Stimulated activated CD8-positive, alpha-beta memory T cell treated with anti-CD3 and anti-CD28 coated beads, Interleukin-15, amount 100 ng/mL, for 4 hours (primary cell): ENCODE measurements around the gene G0S2.
"Not testable (repeated sequence)": the region's sequence is repeated elsewhere in the genome, so short reads cannot be mapped to it uniquely, and the experiment has no call there.

Experiments used
- DNase-seq, 2 donors: peaks; one replicate each; pipeline ENCODE4 v3.0.0-alpha.2; 2020; ENCODE audit warnings: low read depth in 2 of 2

The G0S2 gene

DNA sequence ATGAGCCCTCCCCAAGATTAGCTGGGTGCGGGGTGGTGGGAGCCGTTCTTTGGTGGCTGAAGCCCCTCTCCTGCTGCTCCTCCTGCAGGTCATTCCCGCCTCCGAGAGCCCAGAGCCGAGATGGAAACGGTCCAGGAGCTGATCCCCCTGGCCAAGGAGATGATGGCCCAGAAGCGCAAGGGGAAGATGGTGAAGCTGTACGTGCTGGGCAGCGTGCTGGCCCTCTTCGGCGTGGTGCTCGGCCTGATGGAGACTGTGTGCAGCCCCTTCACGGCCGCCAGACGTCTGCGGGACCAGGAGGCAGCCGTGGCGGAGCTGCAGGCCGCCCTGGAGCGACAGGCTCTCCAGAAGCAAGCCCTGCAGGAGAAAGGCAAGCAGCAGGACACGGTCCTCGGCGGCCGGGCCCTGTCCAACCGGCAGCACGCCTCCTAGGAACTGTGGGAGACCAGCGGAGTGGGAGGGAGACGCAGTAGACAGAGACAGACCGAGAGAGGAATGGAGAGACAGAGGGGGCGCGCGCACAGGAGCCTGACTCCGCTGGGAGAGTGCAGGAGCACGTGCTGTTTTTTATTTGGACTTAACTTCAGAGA is 448 bp downstream of the G0S2 start:
- DNase-seq = no peak

DNA sequence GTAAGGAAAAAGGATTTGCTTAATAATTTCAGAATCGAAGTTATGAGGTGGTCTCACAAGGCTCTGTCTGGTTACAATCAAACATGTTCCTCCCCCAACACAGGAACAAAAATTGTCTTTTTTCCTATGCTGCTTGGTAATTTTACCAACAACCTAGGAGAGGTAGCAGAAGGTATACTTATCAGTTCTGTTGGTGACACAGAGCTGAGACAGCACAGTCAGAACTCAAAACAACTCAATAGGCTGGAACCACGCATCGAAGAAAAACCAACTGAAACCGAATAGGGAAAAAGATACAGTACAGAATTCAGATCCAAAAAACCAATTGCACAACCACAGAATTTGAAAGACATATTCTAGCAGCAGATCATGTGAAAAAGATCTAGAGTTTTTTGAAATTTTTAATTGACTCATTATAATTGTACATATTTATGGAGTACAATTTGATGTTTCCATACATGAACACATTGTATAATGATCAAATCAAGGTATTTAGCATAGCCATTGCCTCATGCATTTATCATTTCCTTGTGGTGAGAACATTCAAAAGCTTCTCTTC is 3.8 kb downstream of the G0S2 start:
- no peak for DNase-seq

DNA sequence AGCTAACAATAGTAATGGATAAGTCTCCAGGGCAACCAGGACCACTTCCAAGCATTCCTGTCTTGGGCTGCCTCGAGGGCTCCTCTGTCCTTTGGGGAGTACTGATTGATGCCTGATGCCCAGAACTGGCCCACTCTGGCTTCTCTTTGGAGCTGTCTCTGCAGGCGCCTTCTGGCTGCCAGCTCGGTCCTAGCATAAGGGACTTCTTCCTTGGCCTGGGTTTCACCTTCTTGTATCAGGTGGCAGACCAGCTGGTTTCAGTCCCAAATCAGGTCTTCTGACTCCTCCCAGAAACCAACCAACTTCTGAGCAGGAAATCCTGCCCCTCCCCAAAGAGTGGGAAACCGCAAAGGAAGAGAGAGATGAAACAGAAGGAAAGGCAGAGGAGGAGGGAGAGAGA is 10.6 kb downstream of the G0S2 start:
- DNase-seq = no peak

DNA sequence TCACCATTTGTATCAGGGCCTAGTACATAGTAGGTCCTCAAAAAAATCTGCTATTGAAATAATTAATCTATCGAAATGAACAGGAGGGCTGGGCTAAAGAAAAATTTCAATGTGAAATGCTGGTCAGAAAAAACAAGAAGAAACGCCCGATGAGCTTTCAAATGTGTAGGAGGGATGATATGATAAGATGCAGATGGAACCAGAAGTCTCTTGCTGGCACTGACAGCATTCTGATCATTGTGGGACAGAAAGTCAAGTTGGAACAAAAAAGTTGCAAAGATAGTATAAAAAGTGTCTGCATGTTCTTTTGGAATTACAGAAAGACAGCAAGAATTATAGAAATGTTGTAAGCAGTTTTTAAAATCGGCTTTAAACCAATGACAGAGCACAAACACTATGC is 11.1 kb downstream of the G0S2 start:
- no peak for DNase-seq

DNA sequence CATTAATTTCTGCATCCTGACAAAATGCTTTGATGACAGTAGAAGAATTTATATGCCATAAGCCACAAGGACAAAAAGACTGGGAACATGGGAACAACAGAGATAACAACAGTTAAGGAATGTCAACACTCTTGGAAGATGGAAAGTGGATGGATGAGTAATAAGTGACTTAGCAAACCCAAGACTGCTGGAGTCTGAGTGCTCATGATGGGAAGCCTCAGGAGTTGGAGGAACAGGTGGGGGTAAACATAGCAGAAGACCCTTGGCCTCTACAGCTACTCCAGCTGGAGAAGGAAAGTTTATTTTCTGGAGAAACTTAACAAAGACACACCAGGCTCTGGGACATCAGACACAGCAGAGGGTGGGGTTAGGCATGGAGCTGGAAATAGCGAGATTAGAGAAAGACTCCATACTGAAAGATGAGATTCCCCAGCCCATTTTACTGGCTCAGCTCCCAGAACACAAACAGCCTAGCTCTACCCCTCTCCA is 13.6 kb downstream of the G0S2 start:
- DNase-seq = no peak

DNA sequence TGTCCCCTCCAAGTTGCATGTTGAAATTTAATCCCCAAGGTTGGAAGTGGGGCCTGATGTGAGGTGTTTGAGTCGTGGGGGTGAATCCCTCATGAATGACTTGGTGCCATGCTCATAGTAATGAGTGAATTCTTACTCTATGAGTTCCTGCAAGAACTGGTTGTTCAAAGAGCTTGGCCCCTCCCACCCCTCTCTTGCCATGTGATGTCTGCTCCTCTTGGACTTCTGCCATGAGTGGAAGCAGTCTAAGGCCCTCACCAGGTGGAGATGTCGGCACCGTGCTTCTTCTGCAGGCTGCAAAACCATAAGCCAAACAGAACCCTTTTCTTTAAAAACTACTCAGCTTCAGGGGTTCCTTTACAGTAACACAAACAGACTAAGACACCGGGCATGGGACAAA is 14.3 kb downstream of the G0S2 start:
- DNase-seq = no peak

DNA sequence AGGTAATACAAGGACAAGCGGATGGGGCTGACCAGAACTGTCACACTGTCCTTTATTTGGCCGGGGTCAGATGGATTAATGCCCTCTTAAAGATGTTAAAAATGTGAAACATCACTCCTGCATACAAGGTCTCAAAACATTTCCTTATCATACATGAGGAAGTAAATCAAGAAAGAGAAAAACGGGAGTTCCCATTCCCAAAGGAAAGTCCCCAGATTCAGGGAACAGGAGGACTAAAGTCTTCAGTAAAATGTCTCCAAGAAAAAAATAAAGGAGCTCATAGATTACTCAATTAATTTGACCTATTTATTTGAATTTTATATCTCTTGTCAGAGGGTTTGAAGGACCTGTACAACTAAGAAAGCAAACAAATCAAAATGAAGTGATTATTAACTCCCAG is 16.0 kb downstream of the G0S2 start:
- DNase-seq = no peak

DNA sequence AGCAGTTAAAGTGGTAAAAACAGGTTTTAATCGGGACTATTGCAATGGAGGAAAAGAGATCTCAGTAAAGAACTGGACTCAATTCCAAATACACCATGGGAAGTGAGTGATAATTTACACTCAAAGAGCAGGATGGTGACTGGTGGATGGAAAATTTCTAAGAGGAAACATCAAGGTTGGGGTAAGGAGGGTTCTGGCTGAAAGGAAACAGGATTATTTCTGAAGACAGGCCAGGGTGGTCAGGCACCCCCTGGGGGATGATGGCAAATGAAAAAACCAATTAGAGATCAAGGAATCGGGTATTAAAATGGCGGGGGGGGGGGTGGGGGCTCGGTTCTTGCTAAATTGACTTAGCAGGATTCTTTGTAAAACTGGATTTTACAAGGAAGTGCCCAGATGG is 17.1 kb downstream of the G0S2 start:
- no peak for DNase-seq

DNA sequence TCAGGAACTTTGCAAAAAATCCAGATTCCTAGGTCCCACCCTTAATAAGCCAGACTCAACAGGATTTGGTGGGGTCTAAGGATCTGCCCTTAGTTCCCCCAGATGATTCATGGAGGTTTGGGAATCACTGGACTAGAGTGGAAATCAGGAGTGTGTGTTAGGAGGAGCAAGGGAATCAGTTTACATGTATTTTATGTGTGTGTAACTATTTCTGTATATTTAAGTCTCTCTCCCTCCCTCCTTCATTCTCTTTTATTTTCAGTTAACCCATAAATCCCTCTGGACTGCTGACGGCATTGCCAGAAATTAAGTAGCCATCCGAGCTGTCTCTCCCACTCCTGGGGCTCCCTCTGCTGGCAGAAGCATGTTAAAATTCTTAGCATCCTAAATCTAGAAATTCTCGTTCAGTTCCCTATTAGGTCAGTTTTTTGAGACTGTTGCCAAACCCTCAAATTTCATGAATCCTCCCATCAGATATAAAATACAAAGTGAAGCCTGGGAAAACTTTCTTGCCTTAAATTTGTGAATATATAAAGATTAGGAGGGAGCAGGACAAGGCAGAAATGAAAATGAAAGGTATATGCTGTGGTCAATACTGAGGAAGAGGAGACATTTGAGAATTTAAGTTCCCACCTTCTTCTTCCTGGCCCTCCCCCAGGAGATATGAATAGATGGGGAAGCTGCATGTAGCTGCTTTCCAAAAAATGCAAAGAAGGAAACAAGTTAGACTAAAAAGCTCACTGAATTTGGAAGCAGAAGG is 17.7 kb downstream of the G0S2 start:
- peak; percentile 13 to 45 for DNase-seq

DNA sequence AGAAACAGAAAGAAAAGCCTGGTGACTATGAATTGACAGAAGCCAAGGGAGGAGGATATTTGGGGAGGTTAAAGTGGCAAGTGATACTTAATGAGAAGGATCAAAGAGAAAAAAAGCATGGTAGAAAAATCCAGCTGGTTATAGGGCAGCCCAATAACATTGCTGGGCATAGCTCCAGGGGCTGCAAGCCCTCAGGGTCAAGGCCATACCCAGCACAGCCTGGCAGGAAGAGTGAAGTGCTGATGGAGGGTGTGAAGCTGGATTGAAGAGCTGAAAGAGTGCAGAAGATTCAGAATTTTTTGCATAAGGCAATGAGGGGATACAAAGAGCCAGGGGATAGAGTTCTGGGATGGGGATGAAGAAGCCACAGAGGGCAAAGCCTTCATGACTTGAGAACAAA is 21.5 kb downstream of the G0S2 start:
- DNase-seq = no peak

DNA sequence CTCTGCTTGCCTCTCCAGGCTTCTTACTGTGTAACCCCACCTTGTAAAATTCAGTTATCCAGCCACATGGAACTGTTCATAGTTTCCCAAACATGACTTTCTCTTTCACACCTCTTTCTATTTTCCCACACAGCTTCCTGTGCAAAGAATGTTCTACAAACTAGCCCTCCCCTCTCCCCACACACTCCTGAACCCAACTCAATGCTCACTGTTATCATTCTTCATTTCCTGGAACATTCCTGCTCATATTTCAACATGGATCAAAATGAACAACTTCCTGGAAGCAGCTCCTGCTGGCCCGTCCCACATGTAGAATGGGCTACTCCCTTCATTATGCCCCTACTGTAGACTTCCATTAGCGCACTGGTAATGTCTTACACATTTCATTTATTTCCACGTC is 21.9 kb downstream of the G0S2 start:
- no peak for DNase-seq

DNA sequence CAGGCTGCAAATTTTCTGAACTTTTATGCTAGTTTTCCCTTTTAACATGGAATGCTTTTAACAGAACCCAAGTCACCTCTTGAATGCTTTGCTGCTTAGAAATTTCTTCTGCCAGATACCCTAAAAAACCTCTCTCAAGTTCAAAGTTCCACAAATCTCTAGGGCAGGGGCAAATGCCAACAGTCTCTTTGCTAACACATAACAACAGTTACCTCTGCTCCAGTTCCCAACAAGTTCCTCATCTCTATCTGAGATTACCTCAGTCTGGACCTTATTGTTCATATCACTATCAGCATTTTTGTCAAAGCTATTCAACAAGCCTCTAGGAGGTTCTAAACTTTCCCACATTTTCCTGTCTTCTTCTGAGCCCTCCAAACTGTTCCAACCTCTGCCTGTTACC is 25.5 kb downstream of the G0S2 start:
- DNase-seq = not testable (repeated sequence)

DNA sequence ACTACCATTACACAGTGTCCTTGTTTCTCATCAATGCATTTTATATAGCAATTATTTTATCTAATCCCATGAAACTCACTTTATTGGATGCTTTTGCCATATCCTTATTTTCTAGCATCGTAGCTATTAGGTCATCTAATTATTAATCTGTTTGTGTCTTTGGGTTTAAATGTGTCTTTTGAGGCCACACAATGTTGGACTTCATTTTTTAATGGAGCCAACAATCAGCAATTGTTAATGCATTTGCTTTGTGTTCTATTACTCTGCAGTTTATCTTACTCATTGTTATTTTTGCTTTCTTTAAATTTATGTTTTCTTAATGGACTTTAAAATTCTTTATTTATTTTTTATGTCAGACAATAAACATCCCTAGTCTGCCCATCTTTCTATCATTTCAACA is 27.6 kb downstream of the G0S2 start:
- DNase-seq = no peak

DNA sequence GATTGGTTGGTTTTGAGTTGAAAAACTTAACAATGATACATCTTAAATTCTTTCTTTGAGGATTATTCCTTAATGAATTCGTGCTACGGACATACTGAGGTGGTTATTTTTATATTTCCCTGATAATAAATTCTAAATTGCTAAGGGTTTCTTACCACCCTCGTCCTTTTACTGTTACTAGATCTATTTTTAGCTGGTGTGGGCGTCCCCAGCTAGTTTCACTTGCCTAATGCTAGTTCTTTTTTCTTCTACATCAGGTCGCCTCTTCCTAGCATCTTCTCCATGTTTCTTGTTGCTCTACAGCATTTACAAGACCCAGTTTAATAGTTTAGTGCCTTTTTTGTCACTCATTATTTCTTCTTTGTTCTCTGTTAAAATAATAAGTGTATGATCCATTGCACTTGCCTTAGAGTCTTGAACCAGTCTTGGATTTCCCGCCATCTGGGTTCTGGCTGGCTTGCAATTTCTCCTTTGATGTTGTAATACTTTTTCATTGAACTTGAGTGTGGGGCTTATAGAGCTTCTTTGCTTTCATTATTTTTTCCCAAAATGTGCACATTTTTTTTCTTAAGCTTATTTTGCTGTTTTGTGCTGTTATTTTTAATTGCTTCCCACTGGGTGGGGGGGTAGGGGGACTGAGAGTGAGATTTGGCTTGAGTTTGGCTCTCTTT is 28.8 kb downstream of the G0S2 start:
- no peak for DNase-seq

DNA sequence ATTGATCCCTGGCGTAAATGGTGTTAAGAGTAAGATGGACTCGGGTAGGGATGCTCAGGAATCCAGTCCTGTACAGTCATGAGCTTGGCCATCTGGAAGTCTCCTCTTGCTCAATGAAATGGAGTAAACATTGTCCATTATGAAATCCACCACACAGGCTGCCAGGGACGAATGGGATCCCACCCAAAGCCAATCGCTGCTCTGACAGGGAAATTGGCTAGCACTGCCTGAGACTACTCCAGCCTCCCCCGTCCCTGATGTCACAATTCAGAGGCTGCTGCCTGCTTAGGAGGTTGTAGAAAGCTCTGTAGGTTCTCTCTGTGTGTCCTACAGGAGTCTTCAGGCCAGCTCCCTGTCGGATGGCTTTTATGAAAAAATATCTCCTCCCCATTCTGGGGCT is 29.4 kb downstream of the G0S2 start, which contains the start of gene HSD11B1:
Gene HSD11B1, plus strand, starts transcription at position 263 of the 400 bp plus-strand sequence. Its CDS starts 97 bp downstream, at position 360.
- DNase-seq = no peak

DNA sequence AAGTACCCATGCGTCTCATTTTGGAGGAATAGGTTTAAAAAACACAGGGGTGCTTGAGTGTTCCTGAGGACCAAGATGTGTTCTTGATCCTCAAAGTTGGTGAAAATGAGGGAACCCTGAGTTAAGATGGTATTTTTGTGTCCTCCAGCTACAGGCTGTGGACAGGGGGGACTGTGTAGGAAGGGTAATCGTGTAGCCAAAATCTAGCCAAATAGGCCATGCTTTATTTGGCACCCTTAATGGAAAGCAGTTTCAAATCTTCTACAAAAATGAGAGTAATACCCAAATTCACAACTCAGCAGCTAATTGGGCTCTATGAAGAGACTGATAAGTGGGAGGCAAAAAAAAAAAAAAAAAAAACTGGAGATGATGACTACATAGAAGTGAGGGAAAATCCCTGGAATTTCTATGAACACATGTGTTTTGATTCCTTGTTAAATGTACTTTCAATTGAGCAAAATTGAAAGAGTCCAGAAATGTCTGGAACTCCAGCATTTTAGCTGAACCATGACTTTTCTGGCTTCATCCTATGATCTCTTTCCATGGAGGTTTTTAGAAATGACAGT is 29.9 kb downstream of the G0S2 start:
- DNase-seq = no peak

DNA sequence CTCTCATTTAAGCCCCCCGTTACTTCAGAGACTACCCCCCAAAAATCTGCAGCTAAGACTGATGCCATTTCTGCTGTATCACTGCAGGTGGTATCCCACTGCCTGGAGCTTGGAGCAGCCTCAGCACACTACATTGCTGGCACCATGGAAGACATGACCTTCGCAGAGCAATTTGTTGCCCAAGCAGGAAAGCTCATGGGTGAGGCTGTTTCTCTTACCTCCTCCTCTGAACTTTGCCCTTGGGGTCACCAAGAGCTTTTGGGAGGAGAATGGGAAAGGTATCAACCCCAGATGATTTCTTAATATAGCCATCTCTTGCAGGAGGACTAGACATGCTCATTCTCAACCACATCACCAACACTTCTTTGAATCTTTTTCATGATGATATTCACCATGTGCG is 31.4 kb downstream of the G0S2 start:
- no peak for DNase-seq

DNA sequence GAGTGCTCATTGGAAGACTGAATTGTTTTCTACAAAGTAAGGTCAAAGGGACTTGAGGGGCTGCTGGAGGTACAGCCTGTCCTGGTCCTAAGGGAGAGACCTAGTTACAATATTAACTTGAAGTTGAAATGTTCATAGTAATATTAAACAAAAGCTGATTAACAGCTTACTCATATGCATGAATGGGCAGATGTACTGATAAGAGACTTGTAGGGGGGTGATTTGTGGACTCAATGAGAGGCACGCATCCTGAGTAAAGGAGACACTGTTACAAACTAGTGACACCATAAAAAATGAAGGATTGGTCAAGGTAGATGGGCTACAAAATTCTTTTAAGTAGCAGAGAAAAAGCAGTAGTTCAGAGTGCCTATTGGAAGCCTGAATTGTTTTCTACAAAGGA is 32.1 kb downstream of the G0S2 start:
- no peak for DNase-seq

DNA sequence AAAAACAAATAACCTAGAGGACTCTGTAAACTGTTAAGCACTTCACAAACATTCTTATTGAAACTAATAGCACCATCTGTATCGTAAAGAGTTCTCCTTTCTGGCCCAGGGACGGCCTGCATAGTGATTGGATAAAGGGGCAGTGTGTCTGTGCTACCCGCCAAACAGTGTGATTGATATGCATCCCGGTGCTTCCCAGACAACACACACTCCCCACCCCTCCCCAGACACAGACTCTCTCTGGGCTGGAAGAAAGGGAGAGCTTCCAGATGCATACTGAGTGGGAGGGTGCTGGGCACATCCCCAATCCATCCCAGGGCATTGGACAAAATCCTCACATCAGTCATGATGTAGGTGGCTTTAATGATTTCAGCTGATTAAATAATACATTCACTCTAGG is 33.1 kb downstream of the G0S2 start:
- DNase-seq = no peak

DNA sequence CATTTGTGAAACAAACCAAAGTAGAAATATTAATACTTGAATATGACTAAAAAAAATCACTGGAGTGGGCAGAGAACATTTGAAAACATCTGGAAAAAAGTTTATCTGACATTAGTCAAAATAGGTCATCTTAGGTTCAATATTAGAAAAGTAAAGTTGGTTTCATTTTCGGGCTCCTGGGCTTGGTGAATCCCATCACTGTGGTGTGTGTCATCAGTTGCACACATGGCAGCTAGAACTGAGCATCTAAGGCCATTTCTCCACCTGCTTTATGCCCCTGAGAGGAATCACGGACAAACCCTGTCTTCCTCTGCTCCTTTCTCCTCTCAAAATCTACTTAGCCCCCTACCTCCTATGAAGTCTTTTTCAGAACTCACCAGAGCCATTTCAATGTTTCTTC is 34.9 kb downstream of the G0S2 start:
- DNase-seq = no peak

DNA sequence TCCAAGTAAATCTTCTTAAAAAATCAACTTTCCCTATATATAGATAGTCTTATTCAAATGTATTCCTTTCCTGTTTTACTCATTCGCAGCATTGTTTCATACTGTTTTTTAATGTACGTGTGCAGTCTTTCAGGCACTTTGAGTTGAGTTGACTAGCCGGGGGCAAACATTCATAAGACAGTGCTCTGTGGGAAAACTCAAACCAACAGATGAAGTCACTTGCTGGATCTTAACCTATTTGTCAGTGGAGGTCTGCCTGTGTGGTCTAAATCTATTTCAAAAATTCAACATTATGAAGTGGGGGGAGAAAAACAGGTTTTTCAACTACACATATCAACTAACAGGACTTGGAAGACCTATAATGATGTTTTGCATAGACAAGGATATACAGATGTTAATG is 35.6 kb downstream of the G0S2 start:
- DNase-seq = no peak

DNA sequence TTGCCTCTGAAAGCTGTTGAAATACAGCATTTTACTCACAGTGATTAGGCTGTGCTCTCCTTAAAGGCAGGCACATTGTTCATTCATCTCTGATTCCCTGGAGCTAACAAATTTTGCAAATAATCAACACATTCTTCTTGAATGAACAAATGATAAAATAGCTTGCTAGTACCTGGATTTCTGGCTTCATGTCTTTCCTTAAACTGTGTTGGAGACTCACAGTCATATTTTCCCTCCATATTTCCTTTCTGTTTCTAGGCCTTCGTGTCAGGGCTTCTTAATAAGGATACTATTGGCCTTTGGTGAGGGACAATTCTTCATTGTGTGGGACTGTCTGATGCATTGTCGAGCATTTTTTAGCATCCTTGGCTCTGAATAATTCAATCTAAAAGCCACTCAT is 39.1 kb downstream of the G0S2 start:
- DNase-seq = no peak
